ENCODE measurements around the gene BDP1.
"Not testable (repeated sequence)": the region's sequence is repeated elsewhere in the genome, so short reads cannot be mapped to it uniquely, and the experiment has no call there.

Gene BDP1

DNA sequence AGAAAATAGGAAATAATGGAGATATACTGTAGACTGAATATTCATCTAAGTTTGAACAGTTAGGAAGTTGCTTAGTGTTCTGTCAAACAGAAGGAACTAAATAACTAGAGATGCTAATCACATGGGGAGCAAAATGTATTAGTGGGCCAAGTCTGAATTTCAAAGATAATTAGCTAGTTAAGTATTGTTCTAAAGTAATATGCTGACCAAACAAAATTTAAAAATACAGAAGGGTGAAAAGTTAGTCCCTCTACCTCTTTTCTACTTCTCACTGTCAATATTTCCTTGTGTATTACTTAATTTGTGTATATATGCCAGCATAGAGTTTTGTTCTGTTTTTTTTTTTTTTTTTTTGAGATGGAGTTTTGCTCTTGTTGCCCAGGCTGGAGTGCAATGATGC, 135.6 kb downstream of the BDP1 start:
- no peak for DNase-seq (ENCODE audit: low read depth, low spot score)
- TF ChIP-seq, protein P1, sequence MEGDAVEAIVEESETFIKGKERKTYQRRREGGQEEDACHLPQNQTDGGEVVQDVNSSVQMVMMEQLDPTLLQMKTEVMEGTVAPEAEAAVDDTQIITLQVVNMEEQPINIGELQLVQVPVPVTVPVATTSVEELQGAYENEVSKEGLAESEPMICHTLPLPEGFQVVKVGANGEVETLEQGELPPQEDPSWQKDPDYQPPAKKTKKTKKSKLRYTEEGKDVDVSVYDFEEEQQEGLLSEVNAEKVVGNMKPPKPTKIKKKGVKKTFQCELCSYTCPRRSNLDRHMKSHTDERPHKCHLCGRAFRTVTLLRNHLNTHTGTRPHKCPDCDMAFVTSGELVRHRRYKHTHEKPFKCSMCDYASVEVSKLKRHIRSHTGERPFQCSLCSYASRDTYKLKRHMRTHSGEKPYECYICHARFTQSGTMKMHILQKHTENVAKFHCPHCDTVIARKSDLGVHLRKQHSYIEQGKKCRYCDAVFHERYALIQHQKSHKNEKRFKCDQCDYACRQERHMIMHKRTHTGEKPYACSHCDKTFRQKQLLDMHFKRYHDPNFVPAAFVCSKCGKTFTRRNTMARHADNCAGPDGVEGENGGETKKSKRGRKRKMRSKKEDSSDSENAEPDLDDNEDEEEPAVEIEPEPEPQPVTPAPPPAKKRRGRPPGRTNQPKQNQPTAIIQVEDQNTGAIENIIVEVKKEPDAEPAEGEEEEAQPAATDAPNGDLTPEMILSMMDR (IDR thresholded peaks at IDR 0.05; ENCODE audit: insufficient read depth, low read length, missing control alignments) = no peak
- no peak overlapping the region for H3K4me3 ChIP-seq (ENCODE audit: low read depth, low read length)
- ChIA-PET CTCF (interaction anchor here (3.0 kb wide), 1 partner anchor 10 kb away, joined by 18 read pairs; no protein-coding TSS in a partner anchor), POLR2A (no interaction called here)

DNA sequence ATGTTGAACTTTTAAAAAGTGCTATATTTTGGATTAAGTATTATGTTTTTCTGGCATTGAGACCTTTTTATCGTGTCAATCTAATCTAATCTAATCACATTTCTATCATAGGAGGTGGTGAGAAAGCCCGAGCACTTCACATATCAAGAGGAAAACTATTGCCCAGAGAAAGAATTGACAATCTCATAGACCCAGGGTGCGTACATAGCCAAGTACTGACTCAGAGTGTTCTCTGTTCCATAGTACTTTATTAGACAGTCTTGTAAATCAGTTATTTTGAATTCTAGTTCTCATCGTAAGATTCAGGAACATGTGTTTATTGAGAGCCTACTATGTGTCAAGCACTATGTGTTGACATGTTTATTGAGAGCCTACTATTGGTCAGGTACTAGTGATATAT, 140.7 kb downstream of the BDP1 start:
- CTCF ChIA-PET = no interaction called here
- DNase-seq (ENCODE audit: low read depth, low spot score) = no peak

DNA sequence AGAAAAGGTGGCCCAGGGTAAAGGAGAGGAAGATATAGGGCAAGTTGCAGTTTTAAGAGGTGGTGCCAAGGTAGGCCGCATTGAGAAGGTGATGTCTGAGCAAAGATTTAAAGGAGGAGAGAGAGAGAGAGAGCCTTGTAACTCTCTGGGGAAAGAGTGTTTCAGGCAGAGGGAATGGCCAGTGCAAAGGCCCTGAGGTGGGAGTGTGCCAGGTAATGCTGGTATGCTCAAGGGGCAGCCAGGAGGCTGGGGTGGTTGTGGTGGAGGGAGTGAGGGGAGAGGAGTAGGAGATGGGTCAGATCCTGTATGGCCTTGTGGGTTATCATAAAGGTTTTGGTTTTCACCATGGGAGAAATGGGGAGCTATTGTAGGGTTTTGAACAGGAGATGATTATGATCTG, 141.6 kb downstream of the BDP1 start:
- POLR2A ChIA-PET = no interaction called here
- no peak overlapping the region for H3K4me3 ChIP-seq (ENCODE audit: low read depth, low read length)
- no peak for DNase-seq (ENCODE audit: low read depth, low spot score)
- TF ChIP-seq, protein P1 (IDR thresholded peaks at IDR 0.05; ENCODE audit: insufficient read depth, low read length, missing control alignments) = no peak
- CTCF ChIA-PET = no interaction called here

More for the DNA sequence above, 140.7 kb downstream of the BDP1 start:
- POLR2A ChIA-PET = no interaction called here
- H3K4me3 ChIP-seq (ENCODE audit: low read depth, low read length) = no peak overlapping the region
- TF ChIP-seq, protein P1 (IDR thresholded peaks at IDR 0.05; ENCODE audit: insufficient read depth, low read length, missing control alignments) = no peak

DNA sequence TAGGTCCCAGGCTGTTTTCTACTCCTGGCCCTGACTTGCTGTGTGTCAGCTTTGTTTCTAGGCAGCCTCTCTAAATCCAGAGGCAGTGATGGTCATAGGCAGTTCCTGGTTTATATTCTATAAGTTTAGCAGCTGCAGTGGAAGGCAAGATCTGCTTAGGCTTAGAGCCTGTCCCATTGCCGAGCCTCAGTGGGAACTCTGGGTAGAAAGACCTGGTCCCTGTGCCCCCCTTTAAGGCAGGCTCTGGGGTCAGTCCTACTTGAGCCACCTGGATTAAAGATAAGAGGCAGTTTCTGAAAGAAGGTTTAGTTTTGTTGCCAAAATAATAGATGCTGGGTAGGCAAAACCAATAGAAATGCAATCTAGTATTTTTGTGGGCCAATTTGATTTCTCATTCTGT, 145.3 kb downstream of the BDP1 start:
- ChIA-PET CTCF (interaction anchor here (0.7 to 2.1 kb wide), 12 partner anchors 9 to 704 kb away, joined by 3 to 18 read pairs (median 4); partner anchors contain the start of gene MCCC2), POLR2A (interaction anchor here (1.1 kb wide), 1 partner anchor 13 kb away, joined by 8 read pairs; the partner anchor contains the start of gene MCCC2)
- TF ChIP-seq, protein P1 (IDR thresholded peaks at IDR 0.05; ENCODE audit: insufficient read depth, low read length, missing control alignments) = no peak
- no peak overlapping the region for H3K4me3 ChIP-seq (ENCODE audit: low read depth, low read length)
- DNase-seq (ENCODE audit: low read depth, low spot score) = no peak

DNA sequence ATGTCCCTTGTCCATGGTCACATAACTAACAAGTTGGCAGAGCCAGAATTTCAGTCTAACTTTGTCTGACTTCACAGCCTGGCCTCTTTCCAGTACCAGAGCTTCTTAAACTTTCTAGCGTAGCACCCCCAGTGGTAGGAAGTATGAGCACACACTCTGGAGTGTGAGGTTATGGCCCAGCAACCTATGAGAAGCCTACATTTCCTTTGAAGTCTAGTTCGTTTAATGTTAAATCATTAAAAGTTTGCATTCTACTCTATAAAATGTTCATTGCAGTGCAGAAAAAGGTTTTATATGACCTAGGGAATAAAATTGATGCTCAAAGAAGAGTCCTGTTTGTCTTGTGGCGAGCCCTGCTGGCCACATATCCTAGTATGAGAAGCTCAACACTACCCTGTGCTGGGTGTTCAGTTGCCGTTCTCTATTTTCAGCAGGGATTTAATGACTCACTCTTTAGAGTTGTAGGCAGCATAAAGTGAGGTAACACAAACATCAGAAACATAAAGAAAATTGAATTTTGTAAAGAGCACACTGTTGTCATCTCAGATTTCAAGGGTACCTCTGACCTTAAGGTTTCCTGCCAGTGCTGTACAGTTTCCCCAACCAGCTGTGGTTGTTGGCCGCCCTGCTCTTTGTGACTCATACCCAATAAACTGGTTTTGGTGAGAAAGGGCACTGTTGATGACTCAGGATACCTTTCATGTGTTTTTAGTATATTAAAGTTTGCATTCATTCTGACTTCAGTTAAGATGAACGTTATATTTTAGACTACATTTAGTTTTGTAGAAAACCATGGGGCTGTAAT, 146.0 kb downstream of the BDP1 start:
- CTCF ChIA-PET = interaction anchor here (0.7 to 2.1 kb wide), 12 partner anchors 9 to 703 kb away, joined by 3 to 18 read pairs (median 4); partner anchors contain the start of gene MCCC2
- POLR2A ChIA-PET = interaction anchor here (1.1 kb wide), 1 partner anchor 14 kb away, joined by 8 read pairs; the partner anchor contains the start of gene MCCC2
- no peak overlapping the region for H3K4me3 ChIP-seq (ENCODE audit: low read depth, low read length)
- TF ChIP-seq, protein P1 (IDR thresholded peaks at IDR 0.05; ENCODE audit: insufficient read depth, low read length, missing control alignments) = peak; percentile 65
- DNase-seq (ENCODE audit: low read depth, low spot score) = peak; percentile 80

DNA sequence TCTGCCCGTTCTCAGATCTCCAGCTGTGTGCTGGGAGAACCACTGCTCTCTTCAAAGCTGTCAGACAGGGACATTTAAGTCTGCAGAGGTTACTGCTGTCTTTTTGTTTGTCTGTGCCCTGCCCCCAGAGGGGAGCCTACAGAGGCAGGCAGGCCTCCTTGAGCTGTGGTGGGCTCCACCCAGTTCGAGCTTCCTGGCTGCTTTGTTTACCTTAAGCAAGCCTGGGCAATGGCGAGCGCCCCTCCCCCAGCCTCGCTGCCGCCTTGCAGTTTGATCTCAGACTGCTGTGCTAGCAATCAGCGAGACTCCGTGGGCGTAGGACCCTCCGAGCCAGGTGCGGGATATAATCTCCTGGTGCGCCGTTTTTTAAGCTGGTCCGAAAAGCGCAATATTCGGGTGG, 154.5 kb downstream of the BDP1 start:
- H3K4me3 ChIP-seq (ENCODE audit: low read depth, low read length); DNase-seq (ENCODE audit: low read depth, low spot score); POLR2A ChIA-PET: not testable (repeated sequence)
- CTCF ChIA-PET = interaction anchor here (1.0 kb wide), 1 partner anchor 9 kb away, joined by 3 read pairs; no protein-coding TSS in a partner anchor

Measured in AG04449 (cell line).